ENCODE measurements around the gene HLA-E.
"Not testable (repeated sequence)": the region's sequence is repeated elsewhere in the genome, so short reads cannot be mapped to it uniquely, and the experiment has no call there.

HLA-E gene

GRCh38 chr6:30480536-30481156, 8.7 kb upstream of the HLA-E start:
- Histone ChIP-seq H2AFZ (ENCODE audit: low read length) (no peak overlapping the region), H3K4me1 (ENCODE audit: insufficient read depth, low read length, poor library complexity, severe bottlenecking) (peaks cover 13% of the 10 kb centered on the region), H3K9me3 (ENCODE audit: insufficient read depth, low read depth, low read length) (no peaks in the 10 kb centered on the region), H3K79me2 (ENCODE audit: insufficient read depth, low read length) (no peaks in the 10 kb centered on the region), H3F3A (ENCODE audit: low read depth) (peaks cover 3% of the 10 kb centered on the region; the same call in 1 of the 2 replicates), H3K9ac (ENCODE audit: low read depth, low read length, poor library complexity, severe bottlenecking) (no peak overlapping the region), H3K36me3 (ENCODE audit: insufficient read depth, low read length) (no peaks in the 10 kb centered on the region), H3K27me3 (ENCODE audit: insufficient read depth, low read length, poor library complexity, severe bottlenecking) (peaks cover 20% of the 10 kb centered on the region), H3K4me2 (ENCODE audit: low read depth, low read length, poor library complexity, severe bottlenecking) (peak overlapping the region; percentile 22), H3K4me3 (ENCODE audit: low read length, poor library complexity, severe bottlenecking) (no peak overlapping the region), H4K20me1 (ENCODE audit: insufficient read depth, low read length, poor library complexity, severe bottlenecking) (no peaks in the 10 kb centered on the region), H3K9me2 (replicated peaks; ENCODE audit: low read depth, low read length) (no peaks in the 10 kb centered on the region)
- TF ChIP-seq, protein P1, sequence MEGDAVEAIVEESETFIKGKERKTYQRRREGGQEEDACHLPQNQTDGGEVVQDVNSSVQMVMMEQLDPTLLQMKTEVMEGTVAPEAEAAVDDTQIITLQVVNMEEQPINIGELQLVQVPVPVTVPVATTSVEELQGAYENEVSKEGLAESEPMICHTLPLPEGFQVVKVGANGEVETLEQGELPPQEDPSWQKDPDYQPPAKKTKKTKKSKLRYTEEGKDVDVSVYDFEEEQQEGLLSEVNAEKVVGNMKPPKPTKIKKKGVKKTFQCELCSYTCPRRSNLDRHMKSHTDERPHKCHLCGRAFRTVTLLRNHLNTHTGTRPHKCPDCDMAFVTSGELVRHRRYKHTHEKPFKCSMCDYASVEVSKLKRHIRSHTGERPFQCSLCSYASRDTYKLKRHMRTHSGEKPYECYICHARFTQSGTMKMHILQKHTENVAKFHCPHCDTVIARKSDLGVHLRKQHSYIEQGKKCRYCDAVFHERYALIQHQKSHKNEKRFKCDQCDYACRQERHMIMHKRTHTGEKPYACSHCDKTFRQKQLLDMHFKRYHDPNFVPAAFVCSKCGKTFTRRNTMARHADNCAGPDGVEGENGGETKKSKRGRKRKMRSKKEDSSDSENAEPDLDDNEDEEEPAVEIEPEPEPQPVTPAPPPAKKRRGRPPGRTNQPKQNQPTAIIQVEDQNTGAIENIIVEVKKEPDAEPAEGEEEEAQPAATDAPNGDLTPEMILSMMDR (conservative IDR thresholded peaks at IDR 0.05; ENCODE audit: low read length) = no peak
- no peak for TF ChIP-seq EZH2phosphoT487 (IDR thresholded peaks at IDR 0.05; ENCODE audit: borderline replicate concordance)

GRCh38 chr6:30481211-30481964, 7.9 kb upstream of the HLA-E start:
- Histone ChIP-seq H3F3A (ENCODE audit: low read depth) (peaks cover 3% of the 10 kb centered on the region; the same call in 1 of the 2 replicates), H3K36me3 (ENCODE audit: insufficient read depth, low read length) (no peaks in the 10 kb centered on the region), H3K9me3 (ENCODE audit: insufficient read depth, low read depth, low read length) (no peaks in the 10 kb centered on the region), H3K79me2 (ENCODE audit: insufficient read depth, low read length) (no peaks in the 10 kb centered on the region), H2AFZ (ENCODE audit: low read length) (no peak overlapping the region), H3K9ac (ENCODE audit: low read depth, low read length, poor library complexity, severe bottlenecking) (no peak overlapping the region), H3K9me2 (replicated peaks; ENCODE audit: low read depth, low read length) (no peaks in the 10 kb centered on the region), H3K4me1 (ENCODE audit: insufficient read depth, low read length, poor library complexity, severe bottlenecking) (peaks cover 13% of the 10 kb centered on the region), H3K27me3 (ENCODE audit: insufficient read depth, low read length, poor library complexity, severe bottlenecking) (peaks cover 20% of the 10 kb centered on the region), H3K4me2 (ENCODE audit: low read depth, low read length, poor library complexity, severe bottlenecking) (peak overlapping the region; percentile 22), H4K20me1 (ENCODE audit: insufficient read depth, low read length, poor library complexity, severe bottlenecking) (no peaks in the 10 kb centered on the region), H3K4me3 (ENCODE audit: low read length, poor library complexity, severe bottlenecking) (no peak overlapping the region)
- TF ChIP-seq, protein P1 (conservative IDR thresholded peaks at IDR 0.05; ENCODE audit: low read length) = no peak
- no peak for TF ChIP-seq EZH2phosphoT487 (IDR thresholded peaks at IDR 0.05; ENCODE audit: borderline replicate concordance)

DNA sequence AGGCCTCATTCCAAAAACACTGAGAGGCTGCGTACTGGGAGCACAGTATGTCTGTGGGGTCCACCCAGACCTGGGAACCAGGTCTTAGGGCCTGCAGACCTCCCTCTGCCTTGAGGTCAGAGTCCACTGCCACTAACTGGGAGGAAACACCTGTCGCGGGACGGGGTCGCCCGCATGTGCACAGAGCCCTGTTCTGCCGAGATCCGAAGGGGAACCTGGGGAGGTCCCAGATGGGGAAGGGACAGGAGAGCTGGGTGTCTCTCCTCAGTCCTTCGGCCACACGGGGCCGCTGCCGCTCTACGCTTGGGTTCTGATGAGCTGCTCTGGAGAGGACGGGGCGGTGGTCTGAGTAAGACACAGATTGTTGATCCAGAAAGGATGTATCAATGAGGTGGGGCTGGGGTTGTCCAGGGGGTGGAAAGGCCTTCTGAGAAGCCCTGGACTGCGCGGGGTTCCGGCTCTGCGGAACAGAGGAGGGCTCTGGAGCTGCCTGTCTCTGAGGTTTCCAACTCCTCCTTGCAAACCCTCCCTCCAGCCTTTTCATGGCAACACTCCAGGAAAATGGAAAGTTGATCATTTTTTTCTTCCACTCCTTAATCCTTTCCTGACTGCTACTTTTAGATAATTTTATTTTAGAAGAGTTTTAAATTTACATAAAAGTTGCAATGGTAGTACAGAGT, 7.2 kb upstream of the HLA-E start:
- not testable (repeated sequence) for H3K4me2 ChIP-seq (ENCODE audit: low read depth, low read length, poor library complexity, severe bottlenecking); H3K9me2 ChIP-seq (replicated peaks; ENCODE audit: low read depth, low read length); H3K9me3 ChIP-seq (ENCODE audit: insufficient read depth, low read depth, low read length); H2AFZ ChIP-seq (ENCODE audit: low read length); H3K79me2 ChIP-seq (ENCODE audit: insufficient read depth, low read length); H3K36me3 ChIP-seq (ENCODE audit: insufficient read depth, low read length); H3K9ac ChIP-seq (ENCODE audit: low read depth, low read length, poor library complexity, severe bottlenecking); H4K20me1 ChIP-seq (ENCODE audit: insufficient read depth, low read length, poor library complexity, severe bottlenecking); H3F3A ChIP-seq (ENCODE audit: low read depth); H3K4me3 ChIP-seq (ENCODE audit: low read length, poor library complexity, severe bottlenecking)
- Histone ChIP-seq H3K4me1 (ENCODE audit: insufficient read depth, low read length, poor library complexity, severe bottlenecking) (peaks cover 13% of the 10 kb centered on the region), H3K27me3 (ENCODE audit: insufficient read depth, low read length, poor library complexity, severe bottlenecking) (peaks cover 20% of the 10 kb centered on the region)
- TF ChIP-seq, protein P1 (conservative IDR thresholded peaks at IDR 0.05; ENCODE audit: low read length) = peak; percentile 84

All from Loucy (cell line).